SKM-1 (cell line): ENCODE results near the gene NMT1.
A peak's percentile ranks its signal among the peaks of the same experiment; 100 is the strongest.
"Not testable (repeated sequence)": the region's sequence is repeated elsewhere in the genome, so short reads cannot be mapped to it uniquely, and the experiment has no call there.

Experiments used
- DNase-seq: peaks from one replicate; lab custom pipeline; 2025; ENCODE audit not compliant: unreplicated experiment; lab: John Stamatoyannopoulos, UW

NMT1 gene

GRCh38 chr17:45117848-45118646, 56.9 kb downstream of the NMT1 start:
- no peak for DNase-seq

DNA sequence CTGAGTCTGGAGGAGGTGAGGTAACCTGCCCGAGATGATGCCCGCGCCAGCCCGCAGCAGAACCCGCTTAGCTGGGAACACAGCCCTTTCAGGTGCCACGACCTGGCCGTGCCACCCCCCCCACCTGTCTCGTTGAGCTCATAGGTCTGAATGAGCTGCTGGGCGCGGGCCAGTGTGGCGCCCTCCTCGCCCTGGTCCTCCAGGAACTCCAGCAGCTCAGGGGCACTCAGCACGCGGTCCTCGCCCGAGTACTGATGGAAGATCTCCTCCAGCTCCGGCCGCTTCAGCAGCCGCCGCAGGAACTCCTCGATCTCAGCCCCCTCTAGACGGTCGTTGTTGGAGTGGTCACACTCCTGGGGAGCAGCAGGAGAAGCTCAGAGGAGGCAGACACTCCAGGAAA, 57.6 kb downstream of the NMT1 start:
- DNase-seq = no peak

- no peak for DNase-seq
Observed at GRCh38 chr17:45119964-45120363, 58.8 kb downstream of the NMT1 start.

GRCh38 chr17:45120558-45120957, 59.4 kb downstream of the NMT1 start:
- no peak for DNase-seq

GRCh38 chr17:45121055-45121454, 59.9 kb downstream of the NMT1 start:
- no peak for DNase-seq

DNA sequence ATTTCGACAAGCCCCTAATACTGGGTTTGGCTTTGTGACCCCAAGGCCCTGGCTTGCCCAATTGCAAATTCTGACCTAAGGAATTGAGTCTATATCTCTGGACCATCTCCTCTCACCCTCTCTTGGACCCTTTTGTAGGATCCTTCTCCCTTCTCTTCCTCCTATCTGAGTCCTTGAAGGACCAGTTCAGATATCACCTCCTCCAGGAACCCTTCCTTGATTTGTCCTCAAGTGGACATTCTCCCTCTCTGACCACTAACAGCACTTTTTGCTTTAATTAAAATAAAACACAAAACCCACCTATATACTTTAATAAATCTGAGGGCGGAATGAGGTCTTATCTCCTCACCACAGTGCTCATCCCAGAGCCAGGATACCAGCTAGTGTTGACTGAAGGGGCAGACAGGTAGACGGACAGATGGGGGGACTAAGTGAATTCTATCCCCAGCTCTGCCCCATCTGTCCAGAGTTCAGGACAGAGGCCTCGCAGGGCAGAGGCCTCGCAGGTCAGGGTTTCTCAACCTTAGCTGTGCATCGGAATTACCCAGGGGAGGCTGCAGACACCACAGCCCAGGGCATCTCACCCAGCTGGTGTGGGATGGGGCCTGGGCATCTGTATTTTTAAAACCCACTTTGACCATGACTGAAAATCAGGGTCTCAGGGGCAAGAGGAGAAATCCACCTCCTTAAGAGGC, 62.1 kb downstream of the NMT1 start:
- DNase-seq = no peak

GRCh38 chr17:45123930-45124796, 63.0 kb downstream of the NMT1 start:
- DNase-seq = peak; percentile 32

GRCh38 chr17:45124797-45125122, 63.6 kb downstream of the NMT1 start:
- DNase-seq = not testable (repeated sequence)

DNA sequence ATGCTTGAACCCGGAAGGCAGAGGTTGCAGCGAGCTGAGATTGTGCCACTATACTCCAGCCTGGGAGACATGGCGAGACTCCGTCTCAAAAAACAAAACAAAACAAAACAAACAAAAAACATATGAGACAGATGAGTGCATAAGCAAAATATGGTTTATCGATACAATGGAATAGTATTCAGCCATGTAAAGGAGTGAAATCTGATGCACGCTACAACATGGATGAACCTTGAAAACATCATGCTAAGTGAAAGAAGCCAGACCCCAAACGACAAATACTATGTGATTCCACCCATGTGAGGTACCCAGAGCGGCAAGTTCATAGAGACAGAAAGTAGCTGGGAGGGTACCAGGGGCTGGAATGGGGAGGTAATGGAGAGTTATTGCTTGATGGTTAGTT, 64.4 kb downstream of the NMT1 start:
- DNase-seq = no peak

DNA sequence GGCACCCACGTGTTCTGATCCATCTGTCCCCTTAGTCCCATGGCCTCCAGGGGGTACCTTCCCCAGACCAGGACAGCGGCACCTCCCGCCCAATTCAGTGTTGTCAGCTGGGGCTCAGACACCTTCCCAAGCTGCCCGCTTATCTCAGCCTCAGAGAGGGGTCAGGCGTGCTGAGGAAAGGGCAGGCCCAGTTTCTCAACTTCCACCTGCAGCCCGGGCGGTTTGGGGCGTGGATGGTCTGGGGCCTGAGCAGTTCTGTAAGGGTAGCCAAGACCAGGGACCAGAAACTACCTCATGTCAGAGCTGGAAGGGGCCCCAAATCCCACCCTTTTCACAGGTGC, 66.1 kb downstream of the NMT1 start:
- DNase-seq = no peak

DNA sequence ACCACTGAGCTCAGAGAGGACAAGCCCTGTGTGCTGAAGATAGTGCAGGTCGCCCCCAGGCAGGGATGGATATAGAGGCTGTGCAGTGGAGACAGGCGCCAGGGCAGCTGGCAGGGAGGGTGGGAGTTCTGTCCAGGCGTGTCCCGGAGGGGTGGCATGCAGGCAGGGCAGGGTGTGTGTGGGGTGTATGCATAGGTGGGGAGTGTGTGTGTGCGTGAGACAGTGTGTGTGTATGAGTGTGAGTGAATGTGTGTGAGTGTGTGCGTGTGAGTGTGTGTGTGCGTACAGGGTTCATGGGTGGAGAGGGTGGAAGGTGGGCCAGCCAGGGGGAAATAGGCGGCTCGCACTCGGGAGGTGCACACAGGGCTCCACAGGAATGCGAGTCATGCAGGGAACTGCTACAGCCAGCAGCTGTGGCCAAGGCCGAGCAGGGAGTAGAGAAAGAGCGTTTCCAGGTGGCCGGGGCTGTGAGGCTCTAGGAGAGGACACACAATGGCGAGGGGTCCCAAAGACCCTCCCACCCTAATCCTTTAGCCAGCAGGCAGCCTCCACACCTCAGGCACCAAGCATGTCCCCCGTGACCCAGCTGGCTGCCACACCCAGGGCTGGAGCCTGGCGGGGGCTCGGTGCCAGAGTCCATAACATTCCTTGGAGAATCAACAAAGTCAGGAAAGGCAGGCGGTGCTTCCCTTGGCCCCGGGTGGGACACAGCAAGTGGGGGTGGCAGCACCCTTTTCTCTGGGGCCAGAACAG, 66.6 kb downstream of the NMT1 start:
- DNase-seq = no peak

GRCh38 chr17:45128331-45128730, 67.2 kb downstream of the NMT1 start:
- DNase-seq = no peak

DNA sequence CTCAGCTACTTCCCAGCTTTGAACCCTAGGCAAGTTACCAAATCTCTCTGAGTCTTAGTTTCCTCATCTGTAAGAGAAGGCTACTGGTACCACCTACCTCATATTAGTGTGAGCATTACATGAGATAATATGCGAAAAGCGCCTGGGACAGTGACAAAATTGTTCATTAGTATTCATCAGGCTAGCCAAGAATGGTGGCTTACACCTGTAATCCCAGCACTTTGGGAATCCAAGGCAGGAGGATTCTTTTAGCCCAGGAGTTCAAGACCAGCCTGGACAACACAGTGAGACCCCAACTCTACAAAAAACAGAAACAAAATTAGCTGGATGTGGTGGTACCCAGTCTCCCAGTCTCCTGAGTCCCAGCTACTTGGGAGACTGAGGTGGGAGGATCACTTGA, 67.9 kb downstream of the NMT1 start:
- no peak for DNase-seq

- DNase-seq = no peak
Observed at GRCh38 chr17:45129426-45129939, 68.4 kb downstream of the NMT1 start.

- no peak for DNase-seq
Observed at GRCh38 chr17:45129940-45130680, 69.0 kb downstream of the NMT1 start.

GRCh38 chr17:45130681-45131615, 69.8 kb downstream of the NMT1 start:
- DNase-seq = no peak

DNA sequence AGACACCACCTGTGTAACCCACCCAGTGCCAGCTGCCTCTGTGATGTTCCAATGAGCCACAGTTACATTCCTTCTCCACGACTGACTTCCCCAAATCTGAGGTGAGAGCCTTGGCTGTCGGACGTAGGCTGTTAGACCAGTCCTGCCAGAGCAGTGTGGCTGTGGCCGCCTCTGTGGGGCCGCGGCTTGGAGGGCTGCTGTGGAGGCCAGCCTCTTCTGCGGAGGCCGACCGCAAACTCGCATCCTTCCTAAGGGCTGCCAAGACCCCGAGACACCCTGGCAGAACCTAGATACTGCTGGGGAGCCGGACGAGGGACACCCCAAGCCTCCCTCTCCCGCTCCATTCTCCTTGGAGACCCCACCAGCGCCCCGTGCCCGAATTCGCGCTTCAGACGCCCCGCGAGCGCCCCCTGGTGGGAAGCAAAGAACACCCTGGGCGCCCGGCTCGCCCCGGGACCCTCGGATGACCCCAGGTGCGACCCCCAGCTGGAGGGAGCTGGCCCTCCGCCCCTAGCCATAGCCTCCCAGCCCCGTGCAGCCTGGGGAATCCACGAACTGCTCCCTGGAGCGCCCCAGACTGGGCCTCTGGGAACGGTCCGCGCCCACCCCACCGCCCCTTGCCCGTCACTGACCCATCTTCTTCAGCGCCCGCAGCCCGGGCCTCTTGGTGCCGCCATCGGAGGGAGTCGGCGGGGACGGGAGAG, 70.7 kb downstream of the NMT1 start:
- no peak for DNase-seq

GRCh38 chr17:45132320-45132571, 71.1 kb downstream of the NMT1 start, which contains the start of gene PLCD3:
Gene PLCD3 (minus strand): TSS chr17:45132515. CDS start chr17:45132410, 105 bp downstream.
- no peak for DNase-seq
